ENCODE data around the gene DCHS1. TPM values are rescaled to one million over a fixed set of nuclear protein-coding genes. Genes with fewer than 3 reads are reported as not detected.

The DCHS1 gene
- total and polyA plus RNA-seq, 9 of the 15 experiments (the other 6 are each of a cell fraction or from before 2014, with no cell fraction given): 0.04 to 0.49 (median 0.14) TPM; not detected in 2

DNA sequence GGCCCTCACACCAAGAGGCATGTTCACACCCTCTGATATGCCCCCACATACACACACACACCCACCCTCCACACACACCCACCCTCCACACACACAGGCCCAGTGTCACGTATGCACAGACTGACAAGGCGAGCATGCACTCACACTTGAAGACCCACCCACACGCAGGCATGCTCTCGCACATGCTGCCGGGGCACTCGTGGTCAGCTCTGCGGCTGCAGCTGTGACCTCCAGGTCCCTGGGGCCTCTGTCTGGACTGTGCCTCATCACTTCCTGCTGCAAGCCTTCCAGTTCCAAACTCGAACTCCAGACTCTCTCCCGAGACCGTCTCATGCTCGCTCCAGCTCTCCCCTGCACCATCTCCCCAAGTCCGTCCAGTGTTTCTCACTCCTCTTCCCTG, 9.5 kb downstream of the DCHS1 start:
- H3K4me1 ChIP-seq (replicated peaks in 1 of 2; ENCODE audit: control insufficient read depth in 2 of 2, insufficient read depth in 2 of 2, low read length in 2 of 2): peaks cover 26 to 36% of the 10 kb centered on the region in 2 experiments
- 51% methylated on average over 8 of the region's 12 CpGs for WGBS (ENCODE audit: insufficient coverage, low coverage, missing lambda C conversion rate)
- TF ChIP-seq TCF3 (CRISPR knock-in tag; IDR thresholded peaks at IDR 0.05) (no peak), CAMTA2 (CRISPR knock-in tag; conservative IDR thresholded peaks at IDR 0.05) (no peak), SMAD4 (CRISPR knock-in tag; conservative IDR thresholded peaks at IDR 0.05) (peak; percentile 43; the same call in 1 of the 2 replicates), U2AF2 (optimal IDR thresholded peaks at IDR 0.05; ENCODE audit: low read depth, low read length) (no peak), CHD1 (IDR thresholded peaks at IDR 0.05; ENCODE audit: low read length) (no peak), FIP1L1 (IDR thresholded peaks at IDR 0.05; ENCODE audit: low read depth, low read length, poor library complexity, severe bottlenecking) (no peak)
- TF ChIP-seq, protein P1, sequence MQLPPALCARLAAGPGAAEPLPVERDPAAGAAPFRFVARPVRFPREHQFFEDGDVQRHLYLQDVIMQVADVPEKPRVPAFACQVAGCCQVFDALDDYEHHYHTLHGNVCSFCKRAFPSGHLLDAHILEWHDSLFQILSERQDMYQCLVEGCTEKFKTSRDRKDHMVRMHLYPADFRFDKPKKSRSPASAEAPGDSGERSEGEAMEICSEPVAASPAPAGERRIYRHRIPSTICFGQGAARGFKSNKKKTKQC (CRISPR knock-in tag; IDR thresholded peaks at IDR 0.05): no peak; the same call in 1 of the 2 replicates
- TF ChIP-seq, protein P2, sequence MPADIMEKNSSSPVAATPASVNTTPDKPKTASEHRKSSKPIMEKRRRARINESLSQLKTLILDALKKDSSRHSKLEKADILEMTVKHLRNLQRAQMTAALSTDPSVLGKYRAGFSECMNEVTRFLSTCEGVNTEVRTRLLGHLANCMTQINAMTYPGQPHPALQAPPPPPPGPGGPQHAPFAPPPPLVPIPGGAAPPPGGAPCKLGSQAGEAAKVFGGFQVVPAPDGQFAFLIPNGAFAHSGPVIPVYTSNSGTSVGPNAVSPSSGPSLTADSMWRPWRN (IDR thresholded peaks at IDR 0.05; ENCODE audit: low read depth): peak; percentile 75
- TF ChIP-seq, protein P3, sequence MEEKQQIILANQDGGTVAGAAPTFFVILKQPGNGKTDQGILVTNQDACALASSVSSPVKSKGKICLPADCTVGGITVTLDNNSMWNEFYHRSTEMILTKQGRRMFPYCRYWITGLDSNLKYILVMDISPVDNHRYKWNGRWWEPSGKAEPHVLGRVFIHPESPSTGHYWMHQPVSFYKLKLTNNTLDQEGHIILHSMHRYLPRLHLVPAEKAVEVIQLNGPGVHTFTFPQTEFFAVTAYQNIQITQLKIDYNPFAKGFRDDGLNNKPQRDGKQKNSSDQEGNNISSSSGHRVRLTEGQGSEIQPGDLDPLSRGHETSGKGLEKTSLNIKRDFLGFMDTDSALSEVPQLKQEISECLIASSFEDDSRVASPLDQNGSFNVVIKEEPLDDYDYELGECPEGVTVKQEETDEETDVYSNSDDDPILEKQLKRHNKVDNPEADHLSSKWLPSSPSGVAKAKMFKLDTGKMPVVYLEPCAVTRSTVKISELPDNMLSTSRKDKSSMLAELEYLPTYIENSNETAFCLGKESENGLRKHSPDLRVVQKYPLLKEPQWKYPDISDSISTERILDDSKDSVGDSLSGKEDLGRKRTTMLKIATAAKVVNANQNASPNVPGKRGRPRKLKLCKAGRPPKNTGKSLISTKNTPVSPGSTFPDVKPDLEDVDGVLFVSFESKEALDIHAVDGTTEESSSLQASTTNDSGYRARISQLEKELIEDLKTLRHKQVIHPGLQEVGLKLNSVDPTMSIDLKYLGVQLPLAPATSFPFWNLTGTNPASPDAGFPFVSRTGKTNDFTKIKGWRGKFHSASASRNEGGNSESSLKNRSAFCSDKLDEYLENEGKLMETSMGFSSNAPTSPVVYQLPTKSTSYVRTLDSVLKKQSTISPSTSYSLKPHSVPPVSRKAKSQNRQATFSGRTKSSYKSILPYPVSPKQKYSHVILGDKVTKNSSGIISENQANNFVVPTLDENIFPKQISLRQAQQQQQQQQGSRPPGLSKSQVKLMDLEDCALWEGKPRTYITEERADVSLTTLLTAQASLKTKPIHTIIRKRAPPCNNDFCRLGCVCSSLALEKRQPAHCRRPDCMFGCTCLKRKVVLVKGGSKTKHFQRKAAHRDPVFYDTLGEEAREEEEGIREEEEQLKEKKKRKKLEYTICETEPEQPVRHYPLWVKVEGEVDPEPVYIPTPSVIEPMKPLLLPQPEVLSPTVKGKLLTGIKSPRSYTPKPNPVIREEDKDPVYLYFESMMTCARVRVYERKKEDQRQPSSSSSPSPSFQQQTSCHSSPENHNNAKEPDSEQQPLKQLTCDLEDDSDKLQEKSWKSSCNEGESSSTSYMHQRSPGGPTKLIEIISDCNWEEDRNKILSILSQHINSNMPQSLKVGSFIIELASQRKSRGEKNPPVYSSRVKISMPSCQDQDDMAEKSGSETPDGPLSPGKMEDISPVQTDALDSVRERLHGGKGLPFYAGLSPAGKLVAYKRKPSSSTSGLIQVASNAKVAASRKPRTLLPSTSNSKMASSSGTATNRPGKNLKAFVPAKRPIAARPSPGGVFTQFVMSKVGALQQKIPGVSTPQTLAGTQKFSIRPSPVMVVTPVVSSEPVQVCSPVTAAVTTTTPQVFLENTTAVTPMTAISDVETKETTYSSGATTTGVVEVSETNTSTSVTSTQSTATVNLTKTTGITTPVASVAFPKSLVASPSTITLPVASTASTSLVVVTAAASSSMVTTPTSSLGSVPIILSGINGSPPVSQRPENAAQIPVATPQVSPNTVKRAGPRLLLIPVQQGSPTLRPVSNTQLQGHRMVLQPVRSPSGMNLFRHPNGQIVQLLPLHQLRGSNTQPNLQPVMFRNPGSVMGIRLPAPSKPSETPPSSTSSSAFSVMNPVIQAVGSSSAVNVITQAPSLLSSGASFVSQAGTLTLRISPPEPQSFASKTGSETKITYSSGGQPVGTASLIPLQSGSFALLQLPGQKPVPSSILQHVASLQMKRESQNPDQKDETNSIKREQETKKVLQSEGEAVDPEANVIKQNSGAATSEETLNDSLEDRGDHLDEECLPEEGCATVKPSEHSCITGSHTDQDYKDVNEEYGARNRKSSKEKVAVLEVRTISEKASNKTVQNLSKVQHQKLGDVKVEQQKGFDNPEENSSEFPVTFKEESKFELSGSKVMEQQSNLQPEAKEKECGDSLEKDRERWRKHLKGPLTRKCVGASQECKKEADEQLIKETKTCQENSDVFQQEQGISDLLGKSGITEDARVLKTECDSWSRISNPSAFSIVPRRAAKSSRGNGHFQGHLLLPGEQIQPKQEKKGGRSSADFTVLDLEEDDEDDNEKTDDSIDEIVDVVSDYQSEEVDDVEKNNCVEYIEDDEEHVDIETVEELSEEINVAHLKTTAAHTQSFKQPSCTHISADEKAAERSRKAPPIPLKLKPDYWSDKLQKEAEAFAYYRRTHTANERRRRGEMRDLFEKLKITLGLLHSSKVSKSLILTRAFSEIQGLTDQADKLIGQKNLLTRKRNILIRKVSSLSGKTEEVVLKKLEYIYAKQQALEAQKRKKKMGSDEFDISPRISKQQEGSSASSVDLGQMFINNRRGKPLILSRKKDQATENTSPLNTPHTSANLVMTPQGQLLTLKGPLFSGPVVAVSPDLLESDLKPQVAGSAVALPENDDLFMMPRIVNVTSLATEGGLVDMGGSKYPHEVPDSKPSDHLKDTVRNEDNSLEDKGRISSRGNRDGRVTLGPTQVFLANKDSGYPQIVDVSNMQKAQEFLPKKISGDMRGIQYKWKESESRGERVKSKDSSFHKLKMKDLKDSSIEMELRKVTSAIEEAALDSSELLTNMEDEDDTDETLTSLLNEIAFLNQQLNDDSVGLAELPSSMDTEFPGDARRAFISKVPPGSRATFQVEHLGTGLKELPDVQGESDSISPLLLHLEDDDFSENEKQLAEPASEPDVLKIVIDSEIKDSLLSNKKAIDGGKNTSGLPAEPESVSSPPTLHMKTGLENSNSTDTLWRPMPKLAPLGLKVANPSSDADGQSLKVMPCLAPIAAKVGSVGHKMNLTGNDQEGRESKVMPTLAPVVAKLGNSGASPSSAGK (IDR thresholded peaks at IDR 0.05): peak; percentile 50; the same call in 1 of the 2 replicates

More for the DNA sequence above, 9.5 kb downstream of the DCHS1 start:
- Histone ChIP-seq H3K27me3 (ENCODE audit: control insufficient read depth in 2 of 2, insufficient read depth in 2 of 2, low read length in 2 of 2) (no peaks in the 10 kb centered on the region; a peak in 1 of 5 replicates), H3K4me3 (no peak overlapping the region), H3K27ac (ENCODE audit: extremely low read depth, low read depth, low read length) (no peak overlapping the region; the same call in 2 of the 3 replicates), H3K9me3 (replicated peaks; ENCODE audit: control insufficient read depth, insufficient read depth, low read depth, low read length) (no peaks in the 10 kb centered on the region), H3K4me2 (ENCODE audit: insufficient read depth, low read length) (peak overlapping the region; percentile 9; the same call in 1 of the 2 replicates), H3K36me3 (ENCODE audit: control insufficient read depth, insufficient read depth, low read length) (no peaks in the 10 kb centered on the region), H3K9ac (ENCODE audit: insufficient read depth in 1 of 2, low read depth in 2 of 2, low read length in 2 of 2) (peak overlapping the region in 1 of 2 experiments; percentile 75; a peak in 2 of 4 replicates), H4K20me1 (replicated peaks; ENCODE audit: control insufficient read depth, insufficient read depth, low read length) (no peaks in the 10 kb centered on the region), H2AFZ (ENCODE audit: low read depth, low read length) (peak overlapping the region; percentile 77), H3K79me2 (ENCODE audit: control insufficient read depth, insufficient read depth, low read length) (no peaks in the 10 kb centered on the region), H3K9me1 (ENCODE audit: control insufficient read depth, insufficient read depth, low read length) (no peaks in the 10 kb centered on the region)
- FAIRE-seq: peak; percentile 49
- in situ Hi-C loops (cut with MboI): no loop called here
- peak in 3 of 4 experiments; percentile 34 to 51 (median 37) for DNase-seq (ENCODE audit: extremely low read depth in 1 of 4, low spot score in 3 of 4)
- ChIA-PET CTCF (ENCODE audit: low intra/inter-chr PET ratio) (no interaction called here), POLR2A (no interaction called here)
- no TSS peak for BruUV-seq (replicated peaks)
- intact Hi-C loops (cut with micrococcal nuclease): no loop called here
- peak; percentile 36; the same call in 1 of the 3 replicates for ATAC-seq

Measured in K562 (cell line).